C4-2B (cell line): ENCODE data around the gene ZNF669.

Experiments
- ZFX ChIP-seq: fragments of 450-650 bp; IDR thresholded peaks from 2 replicates; pipeline ENCODE4 v1.6.1; 2017
- TF ChIP-seq, protein P1 (sequence below): fragments of 450-650 bp; conservative IDR thresholded peaks from 2 replicates; pipeline ENCODE4 v1.5.1; 2017; ENCODE audit warnings: mild to moderate bottlenecking

DNA sequence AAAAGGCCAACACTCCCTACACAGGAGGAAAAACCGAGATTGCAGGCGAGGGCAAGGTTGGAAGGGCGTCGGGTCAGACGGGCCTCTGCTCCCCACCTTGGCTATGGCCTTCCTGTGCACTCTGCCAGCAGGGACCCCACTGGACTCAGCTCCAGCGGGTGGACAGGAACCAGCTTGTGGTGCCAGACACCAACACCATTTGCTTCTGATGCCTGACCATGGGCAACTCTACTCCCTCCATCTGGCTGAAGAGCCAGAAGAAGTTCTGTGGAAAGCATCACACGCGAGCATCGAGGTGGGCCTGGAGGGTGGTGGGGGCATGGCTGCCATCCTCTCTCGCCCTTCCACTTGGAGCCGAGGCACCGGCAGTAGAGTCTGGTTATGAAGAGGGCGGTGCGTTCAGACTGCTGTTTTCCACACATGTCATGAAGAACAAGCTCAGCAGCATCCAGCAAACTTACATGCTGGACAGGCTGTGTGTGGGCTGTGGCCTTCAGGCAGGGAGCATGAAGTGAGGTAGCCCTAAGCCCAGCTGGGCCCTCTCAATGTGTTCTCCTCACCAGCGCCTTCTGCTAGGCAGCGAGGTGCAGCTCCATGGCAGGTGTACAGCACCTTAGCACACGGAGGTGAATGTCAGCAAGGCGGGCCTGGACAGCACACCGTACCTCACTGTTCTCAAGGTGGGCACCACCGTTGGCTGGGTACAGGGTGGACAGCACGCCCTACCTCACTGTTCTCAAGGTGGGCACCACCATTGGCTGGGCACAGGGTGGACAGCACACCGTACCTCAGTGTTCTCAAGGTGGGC is 15.6 kb upstream of the ZNF669 start:
- TF ChIP-seq, protein P1, sequence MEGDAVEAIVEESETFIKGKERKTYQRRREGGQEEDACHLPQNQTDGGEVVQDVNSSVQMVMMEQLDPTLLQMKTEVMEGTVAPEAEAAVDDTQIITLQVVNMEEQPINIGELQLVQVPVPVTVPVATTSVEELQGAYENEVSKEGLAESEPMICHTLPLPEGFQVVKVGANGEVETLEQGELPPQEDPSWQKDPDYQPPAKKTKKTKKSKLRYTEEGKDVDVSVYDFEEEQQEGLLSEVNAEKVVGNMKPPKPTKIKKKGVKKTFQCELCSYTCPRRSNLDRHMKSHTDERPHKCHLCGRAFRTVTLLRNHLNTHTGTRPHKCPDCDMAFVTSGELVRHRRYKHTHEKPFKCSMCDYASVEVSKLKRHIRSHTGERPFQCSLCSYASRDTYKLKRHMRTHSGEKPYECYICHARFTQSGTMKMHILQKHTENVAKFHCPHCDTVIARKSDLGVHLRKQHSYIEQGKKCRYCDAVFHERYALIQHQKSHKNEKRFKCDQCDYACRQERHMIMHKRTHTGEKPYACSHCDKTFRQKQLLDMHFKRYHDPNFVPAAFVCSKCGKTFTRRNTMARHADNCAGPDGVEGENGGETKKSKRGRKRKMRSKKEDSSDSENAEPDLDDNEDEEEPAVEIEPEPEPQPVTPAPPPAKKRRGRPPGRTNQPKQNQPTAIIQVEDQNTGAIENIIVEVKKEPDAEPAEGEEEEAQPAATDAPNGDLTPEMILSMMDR, result no peak
- TF ChIP-seq ZFX, result no peak
